Suppressor macrophage treated with lipopolysaccharide for 1 hour (primary cell): ENCODE measurements around the gene OR7C2.

Source experiments
- DNase-seq, 3 donors: peaks; one replicate each; pipeline ENCODE4 v3.0.0-alpha.2; 2020 to 2022

The OR7C2 gene

DNA sequence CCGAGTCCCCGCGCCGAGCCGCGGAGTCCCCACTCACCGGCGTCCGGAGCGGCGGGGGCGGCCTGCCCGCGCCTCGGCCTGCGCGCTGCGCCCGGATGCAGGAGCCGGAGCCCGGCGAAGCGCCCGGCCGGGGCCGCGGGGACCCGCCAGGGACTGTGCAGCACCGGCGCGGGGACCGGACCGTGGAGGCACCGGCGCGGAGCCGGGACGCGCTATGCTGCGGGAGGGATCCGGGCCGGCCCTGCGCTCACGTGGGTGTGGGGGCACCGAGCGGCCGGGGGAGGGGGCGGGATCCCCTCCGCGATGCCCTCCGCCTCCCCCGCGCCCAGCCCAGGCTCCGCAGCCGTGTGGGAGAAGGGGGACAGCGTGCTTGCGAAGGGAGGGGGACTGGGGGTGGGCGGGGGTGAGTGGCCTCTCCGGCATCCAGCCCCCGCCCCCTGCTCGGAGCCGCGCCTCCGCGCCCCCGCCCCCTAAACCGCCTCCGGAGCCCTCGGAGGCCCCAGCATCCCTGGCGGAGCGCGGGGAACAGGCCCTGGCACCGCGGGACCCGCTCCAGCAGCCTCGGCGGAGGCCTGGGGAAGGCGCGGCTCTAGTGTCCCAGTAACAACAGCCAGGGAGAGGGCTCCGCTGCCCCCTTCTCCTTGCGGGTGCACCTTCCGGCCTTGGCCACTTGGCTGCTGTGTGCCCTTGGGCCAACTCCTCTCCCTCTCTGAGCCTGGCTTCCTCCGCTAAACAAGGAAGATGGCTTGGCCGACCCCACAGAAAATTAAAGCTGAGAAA, 38.4 kb downstream of the OR7C2 start, which contains the start of gene SLC1A6:
TSS of gene SLC1A6 (minus strand) at position 389 of the 780 bp plus-strand sequence. CDS start 6,954 bp downstream, outside the sequence.
- peak in 1 of 3 donors; percentile 27 for DNase-seq

DNA sequence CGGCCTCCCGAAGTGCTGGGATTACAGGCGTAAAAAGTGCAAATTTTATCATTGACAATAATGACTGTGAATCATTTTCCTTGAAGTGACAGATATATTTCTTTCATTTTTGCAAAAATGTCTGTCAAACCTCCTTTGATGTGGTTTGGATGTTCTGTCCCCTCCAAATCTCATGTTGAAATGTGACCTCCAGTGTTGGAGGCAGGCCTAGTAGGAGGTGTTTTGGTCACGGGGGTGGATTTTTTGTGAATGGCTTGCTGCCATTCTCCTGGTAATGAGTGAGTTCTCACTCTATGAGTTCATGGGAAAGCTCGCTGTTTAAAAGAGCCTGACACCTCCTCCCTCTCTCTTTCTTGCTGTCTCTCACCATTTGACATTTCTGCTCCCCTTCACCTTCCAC, 43.8 kb downstream of the OR7C2 start:
- no peak for DNase-seq
